HL-60 (cell line): ENCODE results near the gene PPP1R9B.

Experiments used
- DNase-seq, 2 experiments: peaks; one replicate each; pipeline ENCODE4 v3.0.0-alpha.2; 2010 to 2020; ENCODE audit warnings: low read depth in 1 of 2, low spot score in 1 of 2
- H3K27ac ChIP-seq: fragments of 250-450 bp; sonication (Bioruptor Pico); replicated peaks from 2 replicates; pipeline ENCODE4 v1.5.1; 2020; ENCODE audit warnings: mild to moderate bottlenecking, moderate library complexity
- H3K27me3 ChIP-seq: fragments of 250-450 bp; sonication (Bioruptor Pico); 2 replicates; pipeline ENCODE4 v1.5.1; 2021; ENCODE audit warnings: mild to moderate bottlenecking, moderate library complexity; ENCODE audit not compliant: insufficient read depth, poor library complexity, severe bottlenecking
- H3K4me3 ChIP-seq: replicated peaks from 2 replicates; pipeline ENCODE4 v1.5.1; 2011; ENCODE audit warnings: mild to moderate bottlenecking, control low read depth, low read length; ENCODE audit not compliant: insufficient read depth
- GABPA ChIP-seq: IDR thresholded peaks from 2 replicates; pipeline ENCODE4 v1.6.1; 2012; ENCODE audit warnings: low read depth
- POLR2AphosphoS5 ChIP-seq: IDR thresholded peaks from 2 replicates; pipeline ENCODE4 v1.6.1; 2012; ENCODE audit warnings: low read depth
- SPI1 ChIP-seq: IDR thresholded peaks from 2 replicates; pipeline ENCODE4 v1.6.1; 2012; ENCODE audit warnings: low read depth, mild to moderate bottlenecking, borderline replicate concordance
- TF ChIP-seq, protein P1 (sequence below): IDR thresholded peaks from one replicate; pipeline ENCODE4 v1.5.1; 2011; ENCODE audit warnings: low read length, control low read depth, inconsistent platforms; ENCODE audit not compliant: insufficient read depth
- TF ChIP-seq, protein P2 (sequence below): IDR thresholded peaks from 2 replicates; pipeline ENCODE4 v1.6.1; 2012; ENCODE audit warnings: low read depth; ENCODE audit not compliant: insufficient replicate concordance

PPP1R9B gene

GRCh38 chr17:50181144-50181543 is 30.7 kb upstream of the PPP1R9B start:
- TF ChIP-seq, protein P1, sequence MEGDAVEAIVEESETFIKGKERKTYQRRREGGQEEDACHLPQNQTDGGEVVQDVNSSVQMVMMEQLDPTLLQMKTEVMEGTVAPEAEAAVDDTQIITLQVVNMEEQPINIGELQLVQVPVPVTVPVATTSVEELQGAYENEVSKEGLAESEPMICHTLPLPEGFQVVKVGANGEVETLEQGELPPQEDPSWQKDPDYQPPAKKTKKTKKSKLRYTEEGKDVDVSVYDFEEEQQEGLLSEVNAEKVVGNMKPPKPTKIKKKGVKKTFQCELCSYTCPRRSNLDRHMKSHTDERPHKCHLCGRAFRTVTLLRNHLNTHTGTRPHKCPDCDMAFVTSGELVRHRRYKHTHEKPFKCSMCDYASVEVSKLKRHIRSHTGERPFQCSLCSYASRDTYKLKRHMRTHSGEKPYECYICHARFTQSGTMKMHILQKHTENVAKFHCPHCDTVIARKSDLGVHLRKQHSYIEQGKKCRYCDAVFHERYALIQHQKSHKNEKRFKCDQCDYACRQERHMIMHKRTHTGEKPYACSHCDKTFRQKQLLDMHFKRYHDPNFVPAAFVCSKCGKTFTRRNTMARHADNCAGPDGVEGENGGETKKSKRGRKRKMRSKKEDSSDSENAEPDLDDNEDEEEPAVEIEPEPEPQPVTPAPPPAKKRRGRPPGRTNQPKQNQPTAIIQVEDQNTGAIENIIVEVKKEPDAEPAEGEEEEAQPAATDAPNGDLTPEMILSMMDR: no peak
- no peak for TF ChIP-seq GABPA
- TF ChIP-seq, protein P2, sequence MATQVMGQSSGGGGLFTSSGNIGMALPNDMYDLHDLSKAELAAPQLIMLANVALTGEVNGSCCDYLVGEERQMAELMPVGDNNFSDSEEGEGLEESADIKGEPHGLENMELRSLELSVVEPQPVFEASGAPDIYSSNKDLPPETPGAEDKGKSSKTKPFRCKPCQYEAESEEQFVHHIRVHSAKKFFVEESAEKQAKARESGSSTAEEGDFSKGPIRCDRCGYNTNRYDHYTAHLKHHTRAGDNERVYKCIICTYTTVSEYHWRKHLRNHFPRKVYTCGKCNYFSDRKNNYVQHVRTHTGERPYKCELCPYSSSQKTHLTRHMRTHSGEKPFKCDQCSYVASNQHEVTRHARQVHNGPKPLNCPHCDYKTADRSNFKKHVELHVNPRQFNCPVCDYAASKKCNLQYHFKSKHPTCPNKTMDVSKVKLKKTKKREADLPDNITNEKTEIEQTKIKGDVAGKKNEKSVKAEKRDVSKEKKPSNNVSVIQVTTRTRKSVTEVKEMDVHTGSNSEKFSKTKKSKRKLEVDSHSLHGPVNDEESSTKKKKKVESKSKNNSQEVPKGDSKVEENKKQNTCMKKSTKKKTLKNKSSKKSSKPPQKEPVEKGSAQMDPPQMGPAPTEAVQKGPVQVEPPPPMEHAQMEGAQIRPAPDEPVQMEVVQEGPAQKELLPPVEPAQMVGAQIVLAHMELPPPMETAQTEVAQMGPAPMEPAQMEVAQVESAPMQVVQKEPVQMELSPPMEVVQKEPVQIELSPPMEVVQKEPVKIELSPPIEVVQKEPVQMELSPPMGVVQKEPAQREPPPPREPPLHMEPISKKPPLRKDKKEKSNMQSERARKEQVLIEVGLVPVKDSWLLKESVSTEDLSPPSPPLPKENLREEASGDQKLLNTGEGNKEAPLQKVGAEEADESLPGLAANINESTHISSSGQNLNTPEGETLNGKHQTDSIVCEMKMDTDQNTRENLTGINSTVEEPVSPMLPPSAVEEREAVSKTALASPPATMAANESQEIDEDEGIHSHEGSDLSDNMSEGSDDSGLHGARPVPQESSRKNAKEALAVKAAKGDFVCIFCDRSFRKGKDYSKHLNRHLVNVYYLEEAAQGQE: no peak
- TF ChIP-seq POLR2AphosphoS5: no peak
- no peak for TF ChIP-seq SPI1
- Histone ChIP-seq H3K4me3 (no peak overlapping the region), H3K27ac (no peak overlapping the region), H3K27me3 (no peaks in the 10 kb centered on the region)
- no peak for DNase-seq

- no peak for TF ChIP-seq GABPA
- TF ChIP-seq, protein P1: no peak
- no peak for TF ChIP-seq SPI1
- TF ChIP-seq, protein P2: no peak
- TF ChIP-seq POLR2AphosphoS5: no peak
- H3K4me3 ChIP-seq: no peak overlapping the region
- no peak for DNase-seq
- H3K27ac ChIP-seq: no peak overlapping the region
- H3K27me3 ChIP-seq: no peaks in the 10 kb centered on the region
These were observed 30.1 kb upstream of the PPP1R9B start for GRCh38 chr17:50180620-50181019.

- no peaks in the 10 kb centered on the region for H3K27me3 ChIP-seq
- no peak for DNase-seq
- no peak overlapping the region for H3K4me3 ChIP-seq
- TF ChIP-seq POLR2AphosphoS5 (no peak), SPI1 (no peak), GABPA (no peak)
- TF ChIP-seq, protein P1: no peak
- TF ChIP-seq, protein P2: no peak
- H3K27ac ChIP-seq: no peak overlapping the region
These were observed 29.6 kb upstream of the PPP1R9B start for GRCh38 chr17:50180111-50180510.
